Neural cell (in vitro differentiated cells): Measurements from ENCODE around the gene NCAPH2. TPM values are rescaled to one million over a fixed set of nuclear protein-coding genes. Genes with fewer than 3 reads are reported as not detected.

Source experiments
- H2AFZ ChIP-seq: fragments of 200-600, 300-800 bp; sonication (generic), shearing (Covaris generic); 2 replicates; pipeline ENCODE4 v1.6.0; 2014; ENCODE audit warnings: low read depth, mild to moderate bottlenecking, antibody characterized with exemption, low read length, moderate library complexity
- H3F3A ChIP-seq: fragments of 200-600 bp; shearing (Covaris generic); 2 replicates; pipeline ENCODE4 v1.6.1; 2016; ENCODE audit warnings: mild to moderate bottlenecking, moderate library complexity, mixed read lengths, antibody characterized with exemption, low read length; ENCODE audit not compliant: insufficient read depth, poor library complexity, severe bottlenecking
- H3K27ac ChIP-seq: fragments of 200-600, 300-800 bp; sonication (generic), shearing (Covaris generic); 2 replicates; pipeline ENCODE4 v1.5.1; 2014; ENCODE audit warnings: mild to moderate bottlenecking, low read length, moderate library complexity
- H3K27me3 ChIP-seq: fragments of 300-800, 200-600 bp; sonication (generic), shearing (Covaris generic); 2 replicates; pipeline ENCODE4 v1.6.0; 2014; ENCODE audit warnings: mild to moderate bottlenecking, low read depth, low read length, moderate library complexity; ENCODE audit not compliant: insufficient read depth
- H3K36me3 ChIP-seq: fragments of 300-800, 200-600 bp; sonication (generic), shearing (Covaris generic); 2 replicates; pipeline ENCODE4 v1.5.1; 2014; ENCODE audit warnings: mild to moderate bottlenecking, antibody characterized with exemption, low read length, moderate library complexity; ENCODE audit not compliant: insufficient read depth
- H3K4me2 ChIP-seq: fragments of 300-800, 200-600 bp; sonication (generic), shearing (Covaris generic); 2 replicates; pipeline ENCODE4 v1.6.0; 2014; ENCODE audit warnings: mild to moderate bottlenecking, low read length
- H3K4me3 ChIP-seq: fragments of 300-800, 200-600 bp; sonication (generic), shearing (Covaris generic); 2 replicates; pipeline ENCODE4 v1.5.1; 2014; ENCODE audit warnings: mild to moderate bottlenecking, low read length, moderate library complexity
- H3K79me2 ChIP-seq: fragments of 200-600 bp; shearing (Covaris generic); replicated peaks from 2 replicates; pipeline ENCODE4 v1.6.0; 2014; ENCODE audit warnings: mild to moderate bottlenecking, low read length, moderate library complexity; ENCODE audit not compliant: insufficient read depth
- H3K9ac ChIP-seq: fragments of 300-800, 200-600 bp; sonication (generic), shearing (Covaris generic); 2 replicates; pipeline ENCODE4 v1.6.1; 2016; ENCODE audit warnings: mild to moderate bottlenecking, low read length, mixed read lengths
- H3K9me2 ChIP-seq: fragments of 200-600 bp; shearing (Covaris generic); 2 replicates; pipeline ENCODE4 v1.6.1; 2016; ENCODE audit warnings: mild to moderate bottlenecking, low read length, mixed read lengths; ENCODE audit not compliant: insufficient read depth
- H3K9me3 ChIP-seq: fragments of 200-600, 300-800 bp; sonication (generic), shearing (Covaris generic); 2 replicates; pipeline ENCODE4 v1.6.1; 2016; ENCODE audit warnings: mild to moderate bottlenecking, mixed run types, low read length, moderate library complexity, mixed read lengths
- H4K20me1 ChIP-seq: fragments of 200-600 bp; shearing (Covaris generic); 2 replicates; pipeline ENCODE4 v1.6.1; 2016; ENCODE audit warnings: mild to moderate bottlenecking, mixed run types; ENCODE audit not compliant: insufficient read depth
- EP300 ChIP-seq: fragments of 450-650 bp; conservative IDR thresholded peaks from 2 replicates; pipeline ENCODE4 v1.6.1; 2014; ENCODE audit warnings: antibody characterized with exemption, mild to moderate bottlenecking, moderate library complexity; ENCODE audit not compliant: poor library complexity, severe bottlenecking
- EZH2 ChIP-seq: fragments of 200-600, 300-800 bp; shearing (Covaris generic), sonication (generic); IDR thresholded peaks from 2 replicates; pipeline ENCODE4 v1.6.1; 2014; ENCODE audit warnings: antibody characterized with exemption, low read length, borderline replicate concordance, mild to moderate bottlenecking; ENCODE audit not compliant: insufficient read depth, poor library complexity, severe bottlenecking
- MXI1 ChIP-seq: fragments of 450-650 bp; conservative IDR thresholded peaks from 2 replicates; pipeline ENCODE4 v1.6.1; 2014; ENCODE audit warnings: antibody characterized with exemption, mild to moderate bottlenecking; ENCODE audit not compliant: poor library complexity, severe bottlenecking
- POLR2AphosphoS5 ChIP-seq: IDR thresholded peaks from 2 replicates; pipeline ENCODE4 v1.6.1; 2012
- RAD21 ChIP-seq: fragments of 450-650 bp; conservative IDR thresholded peaks from 2 replicates; pipeline ENCODE4 v1.6.1; 2014; ENCODE audit warnings: antibody characterized with exemption, mild to moderate bottlenecking, moderate library complexity
- SMC3 ChIP-seq: fragments of 450-650 bp; conservative IDR thresholded peaks from 2 replicates; pipeline ENCODE4 v1.6.1; 2014; ENCODE audit warnings: antibody characterized with exemption, mild to moderate bottlenecking, moderate library complexity; ENCODE audit not compliant: poor library complexity
- TAF1 ChIP-seq: IDR thresholded peaks from 2 replicates; pipeline ENCODE4 v1.6.1; 2012; ENCODE audit warnings: low read depth
- polyA plus RNA-seq: library from polyadenylated mRNA; depleted of rRNA; stranded (reverse); fragments of >200 nt; gene quantifications from 2 replicates; pipeline ENCODE4 v1.2.3, GENCODE V29; 2014
- TF ChIP-seq, protein P1 (sequence below): fragments of 450-650 bp; IDR thresholded peaks from 2 replicates; pipeline ENCODE4 v1.5.1; 2014; ENCODE audit warnings: antibody characterized with exemption, mild to moderate bottlenecking, moderate library complexity; ENCODE audit not compliant: poor library complexity, severe bottlenecking
- TF ChIP-seq, protein P2 (sequence below): IDR thresholded peaks from 2 replicates; pipeline ENCODE4 v1.6.1; 2012; ENCODE audit warnings: borderline replicate concordance

The NCAPH2 gene
- polyA plus RNA-seq, 1 donor from 2014 or later = 81.1 TPM

DNA sequence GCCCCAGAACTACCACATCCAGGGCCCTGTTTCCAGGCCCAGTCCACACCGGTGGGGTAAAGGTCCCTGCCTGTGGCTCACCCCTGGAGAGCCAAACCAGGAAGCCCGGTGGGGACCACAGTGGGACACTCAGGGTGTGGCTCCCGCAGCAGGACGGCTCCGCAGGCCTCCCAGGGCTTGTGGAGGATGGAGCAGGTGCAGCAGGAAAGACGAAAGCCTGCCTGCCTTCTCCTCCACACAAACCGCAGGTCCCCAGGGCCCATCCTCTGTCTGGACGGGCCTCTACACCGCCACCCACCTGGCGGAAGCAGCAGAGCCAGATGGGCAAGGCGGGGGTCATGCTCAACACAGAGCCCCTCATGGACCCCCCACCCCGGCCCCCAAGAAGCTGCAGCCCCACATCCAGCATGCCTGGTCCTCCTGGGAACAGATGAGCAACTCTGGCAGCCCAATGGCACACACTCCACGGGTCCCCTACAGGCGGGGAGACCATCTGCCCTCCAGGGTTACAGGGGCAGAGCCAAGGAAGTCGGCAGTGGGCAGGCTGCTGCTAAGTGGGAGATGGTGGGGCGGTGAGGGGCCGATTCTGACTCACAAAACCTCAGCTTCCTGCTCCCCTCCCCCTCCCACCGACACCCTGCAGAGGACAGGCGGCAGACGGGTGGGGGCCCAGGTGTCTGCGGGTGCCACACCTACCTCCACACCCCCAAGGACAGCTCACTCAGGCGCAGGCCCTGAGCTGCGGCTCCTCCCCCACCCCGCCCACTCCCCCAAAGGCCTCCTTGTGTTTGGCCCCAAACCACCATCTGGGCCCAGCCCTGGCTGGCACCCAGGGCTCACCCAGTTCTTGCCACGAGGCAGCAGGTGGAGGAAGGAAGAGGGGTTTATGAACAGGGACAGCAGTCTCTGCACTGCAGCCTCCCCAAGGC is 38.4 kb upstream of the NCAPH2 start:
- Histone ChIP-seq H3K27me3 (no peaks in the 10 kb centered on the region), H3K4me2 (no peak overlapping the region), H3K9me3 (no peaks in the 10 kb centered on the region), H2AFZ (no peak overlapping the region), H3K9me2 (no peaks in the 10 kb centered on the region), H3K9ac (no peak overlapping the region), H3K4me3 (no peak overlapping the region), H3K79me2 (peaks cover 39% of the 10 kb centered on the region), H3K27ac (no peak overlapping the region), H3K36me3 (no peaks in the 10 kb centered on the region), H4K20me1 (peaks cover 46% of the 10 kb centered on the region), H3F3A (no peaks in the 10 kb centered on the region)
- no peak for TF ChIP-seq EP300
- no peak for TF ChIP-seq MXI1
- TF ChIP-seq POLR2AphosphoS5 = no peak
- no peak for TF ChIP-seq RAD21
- TF ChIP-seq, protein P1, sequence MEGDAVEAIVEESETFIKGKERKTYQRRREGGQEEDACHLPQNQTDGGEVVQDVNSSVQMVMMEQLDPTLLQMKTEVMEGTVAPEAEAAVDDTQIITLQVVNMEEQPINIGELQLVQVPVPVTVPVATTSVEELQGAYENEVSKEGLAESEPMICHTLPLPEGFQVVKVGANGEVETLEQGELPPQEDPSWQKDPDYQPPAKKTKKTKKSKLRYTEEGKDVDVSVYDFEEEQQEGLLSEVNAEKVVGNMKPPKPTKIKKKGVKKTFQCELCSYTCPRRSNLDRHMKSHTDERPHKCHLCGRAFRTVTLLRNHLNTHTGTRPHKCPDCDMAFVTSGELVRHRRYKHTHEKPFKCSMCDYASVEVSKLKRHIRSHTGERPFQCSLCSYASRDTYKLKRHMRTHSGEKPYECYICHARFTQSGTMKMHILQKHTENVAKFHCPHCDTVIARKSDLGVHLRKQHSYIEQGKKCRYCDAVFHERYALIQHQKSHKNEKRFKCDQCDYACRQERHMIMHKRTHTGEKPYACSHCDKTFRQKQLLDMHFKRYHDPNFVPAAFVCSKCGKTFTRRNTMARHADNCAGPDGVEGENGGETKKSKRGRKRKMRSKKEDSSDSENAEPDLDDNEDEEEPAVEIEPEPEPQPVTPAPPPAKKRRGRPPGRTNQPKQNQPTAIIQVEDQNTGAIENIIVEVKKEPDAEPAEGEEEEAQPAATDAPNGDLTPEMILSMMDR = no peak
- TF ChIP-seq SMC3 = no peak
- TF ChIP-seq EZH2 = no peak
- no peak for TF ChIP-seq TAF1
- TF ChIP-seq, protein P2, sequence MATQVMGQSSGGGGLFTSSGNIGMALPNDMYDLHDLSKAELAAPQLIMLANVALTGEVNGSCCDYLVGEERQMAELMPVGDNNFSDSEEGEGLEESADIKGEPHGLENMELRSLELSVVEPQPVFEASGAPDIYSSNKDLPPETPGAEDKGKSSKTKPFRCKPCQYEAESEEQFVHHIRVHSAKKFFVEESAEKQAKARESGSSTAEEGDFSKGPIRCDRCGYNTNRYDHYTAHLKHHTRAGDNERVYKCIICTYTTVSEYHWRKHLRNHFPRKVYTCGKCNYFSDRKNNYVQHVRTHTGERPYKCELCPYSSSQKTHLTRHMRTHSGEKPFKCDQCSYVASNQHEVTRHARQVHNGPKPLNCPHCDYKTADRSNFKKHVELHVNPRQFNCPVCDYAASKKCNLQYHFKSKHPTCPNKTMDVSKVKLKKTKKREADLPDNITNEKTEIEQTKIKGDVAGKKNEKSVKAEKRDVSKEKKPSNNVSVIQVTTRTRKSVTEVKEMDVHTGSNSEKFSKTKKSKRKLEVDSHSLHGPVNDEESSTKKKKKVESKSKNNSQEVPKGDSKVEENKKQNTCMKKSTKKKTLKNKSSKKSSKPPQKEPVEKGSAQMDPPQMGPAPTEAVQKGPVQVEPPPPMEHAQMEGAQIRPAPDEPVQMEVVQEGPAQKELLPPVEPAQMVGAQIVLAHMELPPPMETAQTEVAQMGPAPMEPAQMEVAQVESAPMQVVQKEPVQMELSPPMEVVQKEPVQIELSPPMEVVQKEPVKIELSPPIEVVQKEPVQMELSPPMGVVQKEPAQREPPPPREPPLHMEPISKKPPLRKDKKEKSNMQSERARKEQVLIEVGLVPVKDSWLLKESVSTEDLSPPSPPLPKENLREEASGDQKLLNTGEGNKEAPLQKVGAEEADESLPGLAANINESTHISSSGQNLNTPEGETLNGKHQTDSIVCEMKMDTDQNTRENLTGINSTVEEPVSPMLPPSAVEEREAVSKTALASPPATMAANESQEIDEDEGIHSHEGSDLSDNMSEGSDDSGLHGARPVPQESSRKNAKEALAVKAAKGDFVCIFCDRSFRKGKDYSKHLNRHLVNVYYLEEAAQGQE = no peak

DNA sequence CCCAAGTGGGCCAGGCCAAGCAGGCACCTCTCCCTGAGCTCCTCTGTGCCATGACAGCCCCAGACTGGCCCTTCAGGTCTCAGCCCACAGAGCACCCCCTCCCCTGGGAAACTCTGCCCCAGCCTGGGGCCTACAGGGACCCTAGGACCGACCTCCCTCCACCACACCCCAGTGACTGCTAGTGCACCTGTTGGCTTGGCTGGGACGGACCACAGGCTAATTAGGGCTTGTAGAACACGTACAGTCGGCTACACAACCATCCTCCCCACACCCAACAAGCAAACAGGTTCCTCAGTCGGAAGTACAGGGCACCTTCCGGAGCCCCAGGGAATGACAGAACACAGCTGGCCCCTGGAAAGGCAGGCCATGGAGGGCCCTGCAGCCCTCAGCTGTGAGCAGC is 37.5 kb upstream of the NCAPH2 start:
- H3K9me3 ChIP-seq = no peaks in the 10 kb centered on the region
- no peak overlapping the region for H3K4me2 ChIP-seq
- TF ChIP-seq SMC3 = no peak
- no peak for TF ChIP-seq RAD21
- TF ChIP-seq EP300 = no peak
- TF ChIP-seq, protein P2 = no peak
- TF ChIP-seq POLR2AphosphoS5 = no peak
- TF ChIP-seq EZH2 = no peak
- no peak for TF ChIP-seq TAF1
- TF ChIP-seq, protein P1 = no peak
- TF ChIP-seq MXI1 = no peak
- H3F3A ChIP-seq = no peaks in the 10 kb centered on the region
- H3K4me3 ChIP-seq = no peak overlapping the region
- no peaks in the 10 kb centered on the region for H3K36me3 ChIP-seq
- no peaks in the 10 kb centered on the region for H3K9me2 ChIP-seq
- no peaks in the 10 kb centered on the region for H3K27me3 ChIP-seq
- H3K27ac ChIP-seq = no peak overlapping the region
- H4K20me1 ChIP-seq = peaks cover 46% of the 10 kb centered on the region
- peaks cover 39% of the 10 kb centered on the region for H3K79me2 ChIP-seq
- H2AFZ ChIP-seq = no peak overlapping the region
- no peak overlapping the region for H3K9ac ChIP-seq
